ENCODE results near the gene TKT. TPM values are rescaled to one million over a fixed set of nuclear protein-coding genes. Genes with fewer than 3 reads are reported as not detected.

Gene TKT
- total and polyA plus RNA-seq, 2 of the 13 experiments (the other 11 are each of a cell fraction or from before 2014, with no cell fraction given), result 150 to 238 TPM

GRCh38 chr3:53236112-53236841 is 19.5 kb downstream of the TKT start (continued):
- TF ChIP-seq ARID5B (CRISPR knock-in tag; IDR thresholded peaks at IDR 0.05) (peak; percentile 43; the same call in 1 of the 2 replicates), MED1 (CRISPR knock-in tag; IDR thresholded peaks at IDR 0.05) (peak; percentile 76), ZNF720 (CRISPR knock-in tag; IDR thresholded peaks at IDR 0.05) (no peak), KLF16 (CRISPR knock-in tag; IDR thresholded peaks at IDR 0.05) (peak in 1 of 2 experiments; percentile 29; a peak in 1 of 4 replicates), EP300 (IDR thresholded peaks at IDR 0.05; ENCODE audit: low read depth in 2 of 2, low read length in 2 of 2) (no peak), EP300 (CRISPR knock-in tag; IDR thresholded peaks at IDR 0.05; ENCODE audit: borderline replicate concordance) (peak; percentile 50; the same call in 1 of the 2 replicates), SRSF4 (IDR thresholded peaks at IDR 0.05; ENCODE audit: low read depth, low read length, poor library complexity, severe bottlenecking) (no peak), CBX5 (CRISPR knock-in tag; IDR thresholded peaks at IDR 0.05; ENCODE audit: borderline replicate concordance) (peak; percentile 49; the same call in 1 of the 2 replicates), ZNF331 (CRISPR knock-in tag; IDR thresholded peaks at IDR 0.05) (peak; percentile 49; the same call in 1 of the 2 replicates), MAFF (IDR thresholded peaks at IDR 0.05; ENCODE audit: low read depth, low read length) (peak; percentile 92), ATM (IDR thresholded peaks at IDR 0.05; ENCODE audit: borderline replicate concordance) (no peak), NFKB2 (CRISPR knock-in tag; IDR thresholded peaks at IDR 0.05; ENCODE audit: borderline replicate concordance) (peak; percentile 49; the same call in 1 of the 2 replicates), ZFY (CRISPR knock-in tag; IDR thresholded peaks at IDR 0.05) (peak; percentile 71), ZNF558 (CRISPR knock-in tag; IDR thresholded peaks at IDR 0.05; ENCODE audit: borderline replicate concordance) (no peak), NFKBIZ (CRISPR knock-in tag; IDR thresholded peaks at IDR 0.05) (peak; percentile 49; the same call in 1 of the 2 replicates), HES4 (CRISPR knock-in tag; IDR thresholded peaks at IDR 0.05; ENCODE audit: borderline replicate concordance) (no peak), ZNF263 (CRISPR knock-in tag; IDR thresholded peaks at IDR 0.05) (peak; percentile 92), CENPX (CRISPR knock-in tag; IDR thresholded peaks at IDR 0.05) (no peak), ZMYM3 (CRISPR knock-in tag; IDR thresholded peaks at IDR 0.05) (peak; percentile 22; the same call in 1 of the 2 replicates), MAX (IDR thresholded peaks at IDR 0.05) (peak; percentile 53), ZFYVE20 (CRISPR knock-in tag; IDR thresholded peaks at IDR 0.05; ENCODE audit: borderline replicate concordance, low read depth) (no peak), BRD4 (CRISPR knock-in tag; IDR thresholded peaks at IDR 0.05) (0 out of 2 replicates have a peak, but pooled peaks have one; percentile 21), ZNF713 (CRISPR knock-in tag; IDR thresholded peaks at IDR 0.05) (no peak)
- TF ChIP-seq, protein P1, sequence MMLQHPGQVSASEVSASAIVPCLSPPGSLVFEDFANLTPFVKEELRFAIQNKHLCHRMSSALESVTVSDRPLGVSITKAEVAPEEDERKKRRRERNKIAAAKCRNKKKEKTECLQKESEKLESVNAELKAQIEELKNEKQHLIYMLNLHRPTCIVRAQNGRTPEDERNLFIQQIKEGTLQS (CRISPR knock-in tag; IDR thresholded peaks at IDR 0.05), result no peak
- TF ChIP-seq, protein P2, sequence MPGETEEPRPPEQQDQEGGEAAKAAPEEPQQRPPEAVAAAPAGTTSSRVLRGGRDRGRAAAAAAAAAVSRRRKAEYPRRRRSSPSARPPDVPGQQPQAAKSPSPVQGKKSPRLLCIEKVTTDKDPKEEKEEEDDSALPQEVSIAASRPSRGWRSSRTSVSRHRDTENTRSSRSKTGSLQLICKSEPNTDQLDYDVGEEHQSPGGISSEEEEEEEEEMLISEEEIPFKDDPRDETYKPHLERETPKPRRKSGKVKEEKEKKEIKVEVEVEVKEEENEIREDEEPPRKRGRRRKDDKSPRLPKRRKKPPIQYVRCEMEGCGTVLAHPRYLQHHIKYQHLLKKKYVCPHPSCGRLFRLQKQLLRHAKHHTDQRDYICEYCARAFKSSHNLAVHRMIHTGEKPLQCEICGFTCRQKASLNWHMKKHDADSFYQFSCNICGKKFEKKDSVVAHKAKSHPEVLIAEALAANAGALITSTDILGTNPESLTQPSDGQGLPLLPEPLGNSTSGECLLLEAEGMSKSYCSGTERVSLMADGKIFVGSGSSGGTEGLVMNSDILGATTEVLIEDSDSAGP (CRISPR knock-in tag; IDR thresholded peaks at IDR 0.05; ENCODE audit: borderline replicate concordance), result peak; percentile 59; the same call in 1 of the 2 replicates
